Central memory CD8-positive, alpha-beta T cell (primary cell): ENCODE results near the gene RAB31.
"Not testable (repeated sequence)": the region's sequence is repeated elsewhere in the genome, so short reads cannot be mapped to it uniquely, and the experiment has no call there.

Experiments used
- ATAC-seq: fragments of 150-1000 bp; cut with Tn5 transposase; replicated peaks from 2 replicates; pipeline ENCODE4 v1.10.0; 2022; ENCODE audit warnings: mild to moderate bottlenecking, moderate FRiP score, moderate number of reproducible peaks; ENCODE audit not compliant: poor library complexity, severe bottlenecking; ENCODE audit errors: extremely low read depth
- DNase-seq, 2 donors: peaks; one replicate each; pipeline ENCODE4 v3.0.0; 2021; ENCODE audit warnings: low spot score in 2 of 2
- H3K27ac Mint-ChIP-seq: one replicate; pipeline ENCODE4 v1.8.0; 2022; ENCODE audit warnings: low read depth, mild to moderate bottlenecking, moderate library complexity, mixed read lengths
- H3K27me3 Mint-ChIP-seq: one replicate; pipeline ENCODE4 v1.8.0; 2022; ENCODE audit warnings: mixed read lengths
- H3K36me3 Mint-ChIP-seq: one replicate; pipeline ENCODE4 v1.8.0; 2022; ENCODE audit warnings: mild to moderate bottlenecking, moderate library complexity, mixed read lengths; ENCODE audit not compliant: insufficient read depth
- H3K4me1 Mint-ChIP-seq: one replicate; pipeline ENCODE4 v1.8.0; 2022; ENCODE audit warnings: mixed read lengths
- H3K4me3 Mint-ChIP-seq: one replicate; pipeline ENCODE4 v1.8.0; 2022; ENCODE audit warnings: mild to moderate bottlenecking, moderate library complexity, mixed read lengths
- H3K9me3 Mint-ChIP-seq: one replicate; pipeline ENCODE4 v1.8.0; 2022; ENCODE audit warnings: mixed read lengths

Gene RAB31

GRCh38 chr18:9887992-9888391 is 179.9 kb downstream of the RAB31 start:
- Mint-ChIP-seq H3K27me3 (peaks cover 13% of the 10 kb centered on the region), H3K36me3 (no peaks in the 10 kb centered on the region), H3K27ac (no peak overlapping the region), H3K4me1 (no peaks in the 10 kb centered on the region), H3K9me3 (no peaks in the 10 kb centered on the region), H3K4me3 (no peak overlapping the region)
- ATAC-seq (no peak), DNase-seq (no peak)

GRCh38 chr18:9890196-9890595 is 182.1 kb downstream of the RAB31 start:
- H3K27ac Mint-ChIP-seq: no peak overlapping the region
- ATAC-seq (no peak), DNase-seq (no peak)
- no peaks in the 10 kb centered on the region for H3K9me3 Mint-ChIP-seq
- peaks cover 9% of the 10 kb centered on the region for H3K27me3 Mint-ChIP-seq
- no peaks in the 10 kb centered on the region for H3K4me1 Mint-ChIP-seq
- H3K4me3 Mint-ChIP-seq: no peak overlapping the region
- H3K36me3 Mint-ChIP-seq: peaks cover 1% of the 10 kb centered on the region

GRCh38 chr18:9890957-9891356 is 182.9 kb downstream of the RAB31 start:
- Mint-ChIP-seq H3K9me3 (no peaks in the 10 kb centered on the region), H3K36me3 (peaks cover 1% of the 10 kb centered on the region), H3K27me3 (peaks cover 1% of the 10 kb centered on the region), H3K4me3 (no peak overlapping the region), H3K27ac (no peak overlapping the region), H3K4me1 (no peaks in the 10 kb centered on the region)
- DNase-seq: no peak
- ATAC-seq: no peak

- H3K27me3 Mint-ChIP-seq: not testable (repeated sequence)
Observed at GRCh38 chr18:9891515-9891914, 183.4 kb downstream of the RAB31 start.

GRCh38 chr18:9894454-9895068 is 186.5 kb downstream of the RAB31 start:
- peaks cover 13% of the 10 kb centered on the region for H3K27me3 Mint-ChIP-seq
- H3K9me3 Mint-ChIP-seq: no peaks in the 10 kb centered on the region
- no peak overlapping the region for H3K4me3 Mint-ChIP-seq
- H3K36me3 Mint-ChIP-seq: peaks cover 1% of the 10 kb centered on the region
- ATAC-seq: no peak
- DNase-seq: no peak
- no peak overlapping the region for H3K27ac Mint-ChIP-seq
- no peaks in the 10 kb centered on the region for H3K4me1 Mint-ChIP-seq

More at GRCh38 chr18:9891515-9891914, 183.4 kb downstream of the RAB31 start:
- H3K36me3 Mint-ChIP-seq, H3K9me3 Mint-ChIP-seq, H3K4me3 Mint-ChIP-seq, H3K27ac Mint-ChIP-seq, ATAC-seq, DNase-seq, H3K4me1 Mint-ChIP-seq: not testable (repeated sequence)

GRCh38 chr18:9897129-9897528 is 189.0 kb downstream of the RAB31 start:
- Mint-ChIP-seq H3K4me1 (no peaks in the 10 kb centered on the region), H3K9me3 (no peaks in the 10 kb centered on the region), H3K27ac (no peak overlapping the region), H3K27me3 (peaks cover 13% of the 10 kb centered on the region), H3K36me3 (peaks cover 1% of the 10 kb centered on the region), H3K4me3 (no peak overlapping the region)
- ATAC-seq: no peak
- DNase-seq: no peak

GRCh38 chr18:9897787-9898291 is 189.7 kb downstream of the RAB31 start:
- not testable (repeated sequence) for H3K4me1 Mint-ChIP-seq, H3K9me3 Mint-ChIP-seq, H3K27ac Mint-ChIP-seq, H3K4me3 Mint-ChIP-seq, DNase-seq, H3K36me3 Mint-ChIP-seq, ATAC-seq
- H3K27me3 Mint-ChIP-seq: peaks cover 19% of the 10 kb centered on the region

GRCh38 chr18:9898792-9899549 is 190.9 kb downstream of the RAB31 start:
- Mint-ChIP-seq H3K4me1 (no peaks in the 10 kb centered on the region), H3K9me3 (no peaks in the 10 kb centered on the region), H3K36me3 (peaks cover 1% of the 10 kb centered on the region), H3K4me3 (no peak overlapping the region), H3K27ac (no peak overlapping the region), H3K27me3 (peaks cover 30% of the 10 kb centered on the region)
- no peak for DNase-seq
- ATAC-seq: no peak

- not testable (repeated sequence) for H3K9me3 Mint-ChIP-seq, H3K4me3 Mint-ChIP-seq, H3K4me1 Mint-ChIP-seq, ATAC-seq, H3K27ac Mint-ChIP-seq, DNase-seq, H3K36me3 Mint-ChIP-seq
- H3K27me3 Mint-ChIP-seq: peaks cover 31% of the 10 kb centered on the region
Observed at GRCh38 chr18:9899550-9899930, 191.4 kb downstream of the RAB31 start.

GRCh38 chr18:9900699-9901098 is 192.6 kb downstream of the RAB31 start:
- no peak for ATAC-seq
- no peak overlapping the region for H3K4me3 Mint-ChIP-seq
- no peaks in the 10 kb centered on the region for H3K9me3 Mint-ChIP-seq
- peaks cover 42% of the 10 kb centered on the region for H3K27me3 Mint-ChIP-seq
- DNase-seq: no peak
- H3K4me1 Mint-ChIP-seq: no peaks in the 10 kb centered on the region
- H3K36me3 Mint-ChIP-seq: no peaks in the 10 kb centered on the region
- H3K27ac Mint-ChIP-seq: no peak overlapping the region

- DNase-seq: no peak
- no peaks in the 10 kb centered on the region for H3K36me3 Mint-ChIP-seq
- H3K27ac Mint-ChIP-seq: no peak overlapping the region
- no peak for ATAC-seq
- peaks cover 49% of the 10 kb centered on the region for H3K27me3 Mint-ChIP-seq
- no peaks in the 10 kb centered on the region for H3K9me3 Mint-ChIP-seq
- H3K4me3 Mint-ChIP-seq: no peak overlapping the region
- H3K4me1 Mint-ChIP-seq: no peaks in the 10 kb centered on the region
Observed at GRCh38 chr18:9901377-9901776, 193.3 kb downstream of the RAB31 start.

- H3K4me3 Mint-ChIP-seq, DNase-seq, H3K4me1 Mint-ChIP-seq, H3K27ac Mint-ChIP-seq, ATAC-seq, H3K9me3 Mint-ChIP-seq, H3K36me3 Mint-ChIP-seq: not testable (repeated sequence)
- H3K27me3 Mint-ChIP-seq: peaks cover 58% of the 10 kb centered on the region
Observed at GRCh38 chr18:9902264-9902663, 194.2 kb downstream of the RAB31 start.

- H3K36me3 Mint-ChIP-seq: no peaks in the 10 kb centered on the region
- no peaks in the 10 kb centered on the region for H3K4me1 Mint-ChIP-seq
- no peak overlapping the region for H3K27ac Mint-ChIP-seq
- H3K4me3 Mint-ChIP-seq: no peak overlapping the region
- no peak for ATAC-seq
- DNase-seq: no peak
- H3K27me3 Mint-ChIP-seq: peaks cover 60% of the 10 kb centered on the region
- H3K9me3 Mint-ChIP-seq: no peaks in the 10 kb centered on the region
Observed at GRCh38 chr18:9902832-9903231, 194.7 kb downstream of the RAB31 start.
